Common myeloid progenitor, CD34-positive (primary cell): ENCODE data around the gene MSRB1.
"Not testable (repeated sequence)": the region's sequence is repeated elsewhere in the genome, so short reads cannot be mapped to it uniquely, and the experiment has no call there.

Experiments used
- CTCF ChIA-PET: fragments of 350-600 bp; sonication (Branson Sonifier 250); formaldehyde crosslinking; loops from one replicate; lab custom pipeline; 2021; ENCODE audit warnings: antibody characterized with exemption; lab: Charles Lee
- POLR2A ChIA-PET: fragments of 350-600 bp; sonication (Branson Sonifier 250); formaldehyde crosslinking; loops from one replicate; lab custom pipeline; 2021; ENCODE audit warnings: antibody characterized with exemption; lab: Charles Lee
- DNase-seq, 3 donors: peaks; one replicate each; pipeline versions ENCODE4 v3.0.0 to v3.0.0-alpha.2; 2013
- H3K27ac ChIP-seq, 2 experiments: 1 replicate in 1 of 2; 2 replicates in 1 of 2; pipeline ENCODE4 v1.7.0; 2013; ENCODE audit warnings: inconsistent platforms in 2 of 2, low read length in 2 of 2, mild to moderate bottlenecking in 2 of 2, low read depth in 1 of 2, moderate library complexity in 1 of 2; ENCODE audit not compliant: severe bottlenecking in 2 of 2, insufficient read depth in 1 of 2, poor library complexity in 1 of 2
- H3K27me3 ChIP-seq, 5 experiments: replicated peaks in 2 of 5; 1 replicate in 3 of 5; 2 replicates in 2 of 5; pipeline versions ENCODE4 v1.6.1 to v1.7.0; 2013; ENCODE audit warnings: low read length in 4 of 5, mild to moderate bottlenecking in 2 of 5, moderate library complexity in 2 of 5, inconsistent platforms in 1 of 5; ENCODE audit not compliant: insufficient read depth in 5 of 5, control insufficient read depth in 4 of 5
- H3K36me3 ChIP-seq, 4 experiments: 1 replicate in 2 of 4; 2 replicates in 2 of 4; pipeline versions ENCODE4 v1.6.1 to v1.7.0; 2013; ENCODE audit warnings: low read length in 3 of 4, control low read depth in 1 of 4, mild to moderate bottlenecking in 1 of 4; ENCODE audit not compliant: control insufficient read depth in 4 of 4, insufficient read depth in 4 of 4
- H3K4me1 ChIP-seq, 4 experiments: 1 replicate in 3 of 4; 2 replicates in 1 of 4; pipeline versions ENCODE4 v1.6.1 to v1.7.1; 2013; ENCODE audit warnings: low read length in 3 of 4, mild to moderate bottlenecking in 3 of 4, control low read depth in 1 of 4, inconsistent platforms in 1 of 4, moderate library complexity in 1 of 4; ENCODE audit not compliant: control insufficient read depth in 4 of 4, insufficient read depth in 4 of 4; ENCODE audit errors: control extremely low read depth in 1 of 4
- H3K4me3 ChIP-seq, 7 experiments: 1 replicate in 4 of 7; 2 replicates in 3 of 7; pipeline versions ENCODE4 v1.5.1 to v1.7.0; 2013; ENCODE audit warnings: mild to moderate bottlenecking in 7 of 7, low read length in 6 of 7, moderate library complexity in 6 of 7, inconsistent platforms in 2 of 7, low read depth in 2 of 7, control low read depth in 1 of 7; ENCODE audit not compliant: insufficient read depth in 4 of 7, control insufficient read depth in 1 of 7; ENCODE audit errors: extremely low read depth in 1 of 7
- H3K9me3 ChIP-seq, 5 experiments: 1 replicate in 4 of 5; 2 replicates in 1 of 5; pipeline versions ENCODE4 v1.6.1 to v1.7.1; 2013; ENCODE audit warnings: low read length in 4 of 5, mild to moderate bottlenecking in 2 of 5, inconsistent platforms in 1 of 5, low read depth in 1 of 5, moderate library complexity in 1 of 5; ENCODE audit not compliant: control insufficient read depth in 4 of 5, insufficient read depth in 2 of 5; ENCODE audit errors: control extremely low read depth in 1 of 5
- WGBS: methylation state at CpG from one replicate; pipeline ENCODE4 v1.1.5; 2013; ENCODE audit not compliant: insufficient coverage; 5-methylcytosine and 5-hydroxymethylcytosine counted together

MSRB1 gene

DNA sequence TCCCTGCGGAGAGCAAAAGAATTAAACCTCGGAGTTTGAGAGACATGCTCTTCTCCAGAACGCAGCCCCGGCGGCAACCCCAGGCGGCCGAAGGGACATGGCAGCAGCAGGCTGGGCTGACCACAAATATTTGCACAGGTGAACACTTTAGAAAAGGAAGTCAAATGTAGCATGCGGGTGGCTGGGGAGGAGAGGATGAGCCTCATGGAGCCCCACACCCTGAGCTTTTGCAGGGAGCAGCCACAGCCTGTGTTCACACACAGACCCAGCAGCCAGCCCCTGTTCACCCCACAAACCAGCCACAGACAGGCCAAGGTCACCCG lies 42.6 kb downstream of the MSRB1 start:
- Histone ChIP-seq H3K27me3 (peaks cover 0 to 36% (median 5%) of the 10 kb centered on the region in 5 experiments), H3K36me3 (no peaks in the 10 kb centered on the region), H3K27ac (no peak overlapping the region), H3K4me3 (no peak overlapping the region), H3K9me3 (no peaks in the 10 kb centered on the region), H3K4me1 (no peaks in the 10 kb centered on the region)
- CTCF ChIA-PET: interaction anchor here (0.6 kb wide), 1 partner anchor 12 kb away, joined by 3 read pairs; no protein-coding TSS in a partner anchor
- DNase-seq: no peak
- WGBS: 68% methylated on average over 8 of the region's 9 CpGs
- POLR2A ChIA-PET: interaction anchor here (0.5 kb wide), 1 partner anchor 1000 kb away, joined by 3 read pairs; no protein-coding TSS in a partner anchor

DNA sequence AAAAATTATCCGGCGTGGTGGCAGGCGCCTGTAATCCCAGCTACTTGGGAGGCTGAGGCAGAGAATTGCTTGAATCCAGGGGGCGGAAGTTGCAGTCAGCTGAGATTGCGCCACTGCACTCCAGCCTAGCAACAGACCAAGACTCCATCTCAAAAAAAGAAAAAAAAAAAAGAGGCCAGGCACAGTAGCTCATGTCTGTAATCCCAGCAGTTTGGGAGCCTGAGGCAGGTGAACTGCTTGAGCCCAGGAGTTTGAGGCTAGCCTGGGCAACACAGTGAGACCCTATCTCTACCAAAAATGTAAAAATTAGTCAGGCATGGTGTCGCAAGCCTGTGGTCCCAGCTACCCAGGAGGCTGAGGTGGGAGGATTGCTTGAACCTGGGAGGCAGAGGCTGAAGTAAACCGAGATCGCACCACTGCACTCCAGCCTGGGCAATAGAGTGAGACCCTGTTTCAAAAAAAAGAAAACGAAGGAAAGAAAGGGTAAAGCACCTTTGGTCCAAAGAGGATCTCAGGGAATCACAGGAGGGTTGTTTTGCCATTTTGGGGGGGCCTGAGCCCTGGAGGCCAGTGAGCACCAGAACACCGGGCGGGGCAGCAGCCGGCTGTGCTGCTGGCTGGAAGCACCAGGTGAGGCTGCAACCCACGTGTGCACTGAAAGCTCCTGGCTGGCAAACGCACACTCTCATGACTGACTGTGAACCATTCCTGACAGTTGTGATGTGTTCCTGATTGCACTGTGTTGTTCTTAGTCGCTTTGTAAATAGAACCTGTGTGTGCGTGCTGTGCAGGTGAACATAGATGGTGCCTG lies 43.2 kb downstream of the MSRB1 start:
- no peaks in the 10 kb centered on the region for H3K36me3 ChIP-seq
- H3K4me3 ChIP-seq: no peak overlapping the region
- peaks cover 0 to 33% (median 5%) of the 10 kb centered on the region in 5 experiments for H3K27me3 ChIP-seq
- no peaks in the 10 kb centered on the region for H3K4me1 ChIP-seq
- DNase-seq: no peak
- H3K9me3 ChIP-seq: no peaks in the 10 kb centered on the region
- H3K27ac ChIP-seq: no peak overlapping the region
- ChIA-PET POLR2A (interaction anchor here (0.5 kb wide), 1 partner anchor 1000 kb away, joined by 3 read pairs; no protein-coding TSS in a partner anchor), CTCF (no interaction called here)
- 85% methylated on average over 11 of the region's 16 CpGs for WGBS

- H3K9me3 ChIP-seq, H3K4me1 ChIP-seq, H3K27ac ChIP-seq, H3K4me3 ChIP-seq, DNase-seq, H3K36me3 ChIP-seq, POLR2A ChIA-PET: not testable (repeated sequence)
- CTCF ChIA-PET: interaction anchor here (0.6 kb wide), 1 partner anchor 13 kb away, joined by 3 read pairs; no protein-coding TSS in a partner anchor
- 94% methylated on average over 2 of the region's 2 CpGs for WGBS
- H3K27me3 ChIP-seq: peaks cover 0 to 29% (median 5%) of the 10 kb centered on the region in 5 experiments
These were observed 45.3 kb downstream of the MSRB1 start for GRCh38 chr16:1897692-1898091.

DNA sequence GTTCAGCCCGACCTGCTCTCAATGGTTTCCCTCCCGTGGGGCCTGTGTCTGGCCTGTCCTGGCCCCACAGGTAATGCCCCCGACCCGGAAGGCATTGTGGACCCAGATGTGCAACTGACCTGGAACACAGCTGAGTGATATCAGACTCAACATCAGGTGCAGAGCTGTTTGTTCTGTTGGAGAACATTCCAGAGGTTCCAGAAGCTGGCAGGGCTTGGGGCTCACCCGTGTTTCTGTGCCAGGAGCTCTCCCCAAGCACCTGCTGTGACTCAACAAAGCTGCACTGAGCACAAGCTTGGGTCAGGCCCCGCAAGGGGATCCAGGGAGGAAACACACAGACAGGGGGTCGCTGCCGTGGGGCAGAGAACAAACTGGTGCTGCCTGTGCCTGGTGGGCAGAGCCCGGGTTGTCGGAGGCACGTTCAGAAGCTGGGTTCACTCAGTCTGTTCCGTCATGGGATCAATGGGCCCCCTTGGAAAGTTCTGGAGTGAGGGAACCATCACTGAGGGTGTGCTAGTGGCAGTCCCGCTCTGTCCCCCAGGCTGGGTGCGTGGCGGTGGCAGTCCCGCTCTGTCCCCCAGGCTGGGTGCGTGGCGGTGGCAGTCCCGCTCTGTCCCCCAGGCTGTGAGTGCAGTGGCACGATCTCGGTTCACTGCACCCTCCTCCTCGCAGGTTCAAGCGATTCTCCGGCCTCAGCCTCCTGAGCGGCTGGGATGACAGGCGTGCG lies 46.9 kb downstream of the MSRB1 start:
- CTCF ChIA-PET: no interaction called here

GRCh38 chr16:1895068-1895467 lies 47.9 kb downstream of the MSRB1 start:
- no peak for DNase-seq
- H3K9me3 ChIP-seq: no peaks in the 10 kb centered on the region
- ChIA-PET POLR2A (interaction anchor here (1.1 kb wide), 1 partner anchor 68 kb away, joined by 3 read pairs; the partner anchor contains the start of genes FAHD1 and HAGH), CTCF (no interaction called here)
- no peak overlapping the region for H3K4me3 ChIP-seq
- no peaks in the 10 kb centered on the region for H3K36me3 ChIP-seq
- no peak overlapping the region for H3K27ac ChIP-seq
- H3K27me3 ChIP-seq: peaks cover 0 to 38% (median 8%) of the 10 kb centered on the region in 5 experiments
- H3K4me1 ChIP-seq: no peaks in the 10 kb centered on the region
- 94% methylated on average over 4 of the region's 5 CpGs for WGBS

More for the DNA sequence above, 46.9 kb downstream of the MSRB1 start:
- no peaks in the 10 kb centered on the region for H3K4me1 ChIP-seq
- DNase-seq: no peak
- no peak overlapping the region for H3K27ac ChIP-seq
- POLR2A ChIA-PET: no interaction called here
- WGBS: 87% methylated on average over 27 of the region's 27 CpGs
- peaks cover 0 to 36% (median 5%) of the 10 kb centered on the region in 5 experiments for H3K27me3 ChIP-seq
- H3K4me3 ChIP-seq: no peak overlapping the region
- H3K36me3 ChIP-seq: no peaks in the 10 kb centered on the region
- no peaks in the 10 kb centered on the region for H3K9me3 ChIP-seq

- CTCF ChIA-PET: interaction anchor here (1.0 kb wide), 1 partner anchor 33 kb away, joined by 3 read pairs; no protein-coding TSS in a partner anchor
- 58% methylated on average over 4 of the region's 4 CpGs for WGBS
- Histone ChIP-seq H3K4me1 (no peaks in the 10 kb centered on the region), H3K9me3 (no peaks in the 10 kb centered on the region), H3K36me3 (no peaks in the 10 kb centered on the region), H3K4me3 (no peak overlapping the region), H3K27ac (no peak overlapping the region), H3K27me3 (peaks cover 0 to 36% (median 12%) of the 10 kb centered on the region in 5 experiments)
- DNase-seq: no peak
- POLR2A ChIA-PET: no interaction called here
These were observed 52.3 kb downstream of the MSRB1 start for GRCh38 chr16:1890708-1891050.
